ENCODE measurements around the gene FBN3. TPM values are rescaled to one million over a fixed set of nuclear protein-coding genes. Genes with fewer than 3 reads are reported as not detected.

The FBN3 gene
- polyA plus RNA-seq, 3 donors: not detected

DNA sequence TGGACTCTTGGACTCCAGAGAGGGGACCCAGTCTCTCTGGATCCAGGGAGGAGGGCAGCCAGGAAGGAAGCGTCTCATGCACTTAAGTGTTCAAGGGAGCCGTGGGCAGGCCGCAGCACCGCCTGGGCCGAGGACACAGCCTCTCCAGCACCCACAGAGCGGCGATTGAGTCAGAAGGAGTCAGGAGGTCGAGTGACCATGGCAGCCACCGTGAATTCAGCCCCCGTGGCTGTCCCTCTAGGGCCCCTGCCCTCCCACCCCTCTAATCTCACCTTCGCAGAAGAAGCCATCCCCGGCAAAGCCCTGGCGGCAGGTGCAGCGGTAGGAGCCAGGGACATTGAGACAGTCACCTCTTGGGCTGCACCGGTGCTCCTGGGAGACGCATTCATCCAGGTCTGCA is 38.0 kb downstream of the FBN3 start:
- 92% methylated on average over 7 of the region's 16 CpGs for WGBS (ENCODE audit: insufficient coverage)
- H3K4me3 ChIP-seq (replicated peaks in 1 of 3; ENCODE audit: low read depth in 2 of 3, low read length in 3 of 3): no peak overlapping the region
- Mint-ChIP-seq H3K36me3 (no peaks in the 10 kb centered on the region), H3K27me3 (ENCODE audit: low read depth in 3 of 3) (peaks cover 12 to 14% (median 13%) of the 10 kb centered on the region in 3 donors), H3K4me1 (no peaks in the 10 kb centered on the region), H3K4me3 (no peak overlapping the region), H3K27ac (no peak overlapping the region), H3K9me3 (peaks cover 0 to 8% (median 5%) of the 10 kb centered on the region in 7 donors)
- H3K4me1 ChIP-seq (ENCODE audit: control insufficient read depth in 1 of 2, insufficient read depth in 2 of 2, low read length in 2 of 2): no peaks in the 10 kb centered on the region
- H3K27me3 ChIP-seq (ENCODE audit: control insufficient read depth in 2 of 2, insufficient read depth in 2 of 2, low read length in 2 of 2): no peaks in the 10 kb centered on the region
- intact Hi-C loops (cut with micrococcal nuclease): no loop called here
- no peak overlapping the region for H2AFZ ChIP-seq (ENCODE audit: insufficient read depth, low read depth, low read length, poor library complexity, severe bottlenecking)
- no peaks in the 10 kb centered on the region for H3K36me3 ChIP-seq (replicated peaks in 1 of 2; ENCODE audit: control insufficient read depth in 1 of 2, insufficient read depth in 2 of 2, low read length in 2 of 2)
- H3K4me2 ChIP-seq (replicated peaks; ENCODE audit: extremely low read depth, low read length, poor library complexity, severe bottlenecking): no peak overlapping the region
- TF ChIP-seq, protein P1, sequence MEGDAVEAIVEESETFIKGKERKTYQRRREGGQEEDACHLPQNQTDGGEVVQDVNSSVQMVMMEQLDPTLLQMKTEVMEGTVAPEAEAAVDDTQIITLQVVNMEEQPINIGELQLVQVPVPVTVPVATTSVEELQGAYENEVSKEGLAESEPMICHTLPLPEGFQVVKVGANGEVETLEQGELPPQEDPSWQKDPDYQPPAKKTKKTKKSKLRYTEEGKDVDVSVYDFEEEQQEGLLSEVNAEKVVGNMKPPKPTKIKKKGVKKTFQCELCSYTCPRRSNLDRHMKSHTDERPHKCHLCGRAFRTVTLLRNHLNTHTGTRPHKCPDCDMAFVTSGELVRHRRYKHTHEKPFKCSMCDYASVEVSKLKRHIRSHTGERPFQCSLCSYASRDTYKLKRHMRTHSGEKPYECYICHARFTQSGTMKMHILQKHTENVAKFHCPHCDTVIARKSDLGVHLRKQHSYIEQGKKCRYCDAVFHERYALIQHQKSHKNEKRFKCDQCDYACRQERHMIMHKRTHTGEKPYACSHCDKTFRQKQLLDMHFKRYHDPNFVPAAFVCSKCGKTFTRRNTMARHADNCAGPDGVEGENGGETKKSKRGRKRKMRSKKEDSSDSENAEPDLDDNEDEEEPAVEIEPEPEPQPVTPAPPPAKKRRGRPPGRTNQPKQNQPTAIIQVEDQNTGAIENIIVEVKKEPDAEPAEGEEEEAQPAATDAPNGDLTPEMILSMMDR (IDR thresholded peaks at IDR 0.05): no peak
- no peaks in the 10 kb centered on the region for H3K9me3 ChIP-seq (replicated peaks in 1 of 2; ENCODE audit: control insufficient read depth in 1 of 2, insufficient read depth in 1 of 2, low read length in 2 of 2)
- no peak overlapping the region for H3K9ac ChIP-seq (ENCODE audit: insufficient read depth, low read length, poor library complexity, severe bottlenecking)
- H4K20me1 ChIP-seq (ENCODE audit: insufficient read depth, low read length): no peaks in the 10 kb centered on the region
- no peak for DNase-seq
- H3K79me2 ChIP-seq (ENCODE audit: insufficient read depth, low read length): no peaks in the 10 kb centered on the region
- H3K27ac ChIP-seq (ENCODE audit: low read depth in 1 of 2, low read length in 2 of 2): no peak overlapping the region

DNA sequence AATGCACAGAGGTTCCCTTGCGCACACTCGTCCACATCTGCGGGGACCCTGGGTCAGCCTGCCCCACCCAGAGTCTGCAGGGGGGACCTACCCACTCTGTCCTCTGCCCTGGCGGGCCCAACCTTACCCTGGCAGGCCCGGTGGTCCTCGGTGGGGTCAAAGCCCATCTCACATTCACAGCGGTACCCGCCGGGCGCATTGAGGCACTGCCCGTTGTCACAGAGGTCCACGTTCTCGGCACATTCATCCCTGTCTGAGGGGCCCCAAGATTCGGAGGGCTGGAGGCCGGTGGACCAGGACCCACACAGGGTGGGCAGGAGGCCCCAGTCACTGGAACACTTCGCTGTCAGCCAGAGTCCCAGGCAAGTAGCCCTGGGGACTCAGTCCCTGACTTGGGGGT is 38.5 kb downstream of the FBN3 start:
- intact Hi-C loops (cut with micrococcal nuclease): no loop called here
- TF ChIP-seq, protein P1 (IDR thresholded peaks at IDR 0.05): no peak
- Histone ChIP-seq H3K4me2 (replicated peaks; ENCODE audit: extremely low read depth, low read length, poor library complexity, severe bottlenecking) (no peak overlapping the region), H3K9ac (ENCODE audit: insufficient read depth, low read length, poor library complexity, severe bottlenecking) (no peak overlapping the region), H3K36me3 (replicated peaks in 1 of 2; ENCODE audit: control insufficient read depth in 1 of 2, insufficient read depth in 2 of 2, low read length in 2 of 2) (no peaks in the 10 kb centered on the region), H3K9me3 (replicated peaks in 1 of 2; ENCODE audit: control insufficient read depth in 1 of 2, insufficient read depth in 1 of 2, low read length in 2 of 2) (no peaks in the 10 kb centered on the region), H3K79me2 (ENCODE audit: insufficient read depth, low read length) (no peaks in the 10 kb centered on the region), H3K4me1 (ENCODE audit: control insufficient read depth in 1 of 2, insufficient read depth in 2 of 2, low read length in 2 of 2) (no peaks in the 10 kb centered on the region), H3K27me3 (ENCODE audit: control insufficient read depth in 2 of 2, insufficient read depth in 2 of 2, low read length in 2 of 2) (no peaks in the 10 kb centered on the region), H4K20me1 (ENCODE audit: insufficient read depth, low read length) (no peaks in the 10 kb centered on the region), H3K4me3 (replicated peaks in 1 of 3; ENCODE audit: low read depth in 2 of 3, low read length in 3 of 3) (no peak overlapping the region), H2AFZ (ENCODE audit: insufficient read depth, low read depth, low read length, poor library complexity, severe bottlenecking) (no peak overlapping the region), H3K27ac (ENCODE audit: low read depth in 1 of 2, low read length in 2 of 2) (no peak overlapping the region)
- Mint-ChIP-seq H3K27ac (no peak overlapping the region), H3K27me3 (ENCODE audit: low read depth in 3 of 3) (peaks cover 12 to 14% (median 13%) of the 10 kb centered on the region in 3 donors), H3K36me3 (no peaks in the 10 kb centered on the region), H3K4me1 (no peaks in the 10 kb centered on the region), H3K9me3 (peaks cover 0 to 8% (median 5%) of the 10 kb centered on the region in 7 donors), H3K4me3 (no peak overlapping the region)
- DNase-seq: no peak
- over 99% methylated on average over 15 of the region's 16 CpGs for WGBS (ENCODE audit: insufficient coverage)
